ENCODE data around the gene DDB1. TPM values are rescaled to one million over a fixed set of nuclear protein-coding genes. Genes with fewer than 3 reads are reported as not detected.

The DDB1 gene
- total RNA-seq, 4 donors from 2014 or later = 102 to 164 (median 118) TPM

GRCh38 chr11:61268588-61269250, 64.2 kb downstream of the DDB1 start:
- 92% methylated on average over 5 of the region's 15 CpGs for WGBS

GRCh38 chr11:61267437-61267841, 65.5 kb downstream of the DDB1 start:
- H3K27me3 ChIP-seq = no peaks in the 10 kb centered on the region
- 81% methylated on average over 4 of the region's 6 CpGs for WGBS
- TF ChIP-seq POLR2A (IDR thresholded peaks at IDR 0.05; ENCODE audit: low read depth) (no peak), CTCF (IDR thresholded peaks at IDR 0.05) (no peak), EP300 (IDR thresholded peaks at IDR 0.05) (no peak), POLR2AphosphoS5 (IDR thresholded peaks at IDR 0.05) (no peak)
- H3K4me3 ChIP-seq = no peak overlapping the region
- intact Hi-C loops (cut with DNase I) = no loop called here
- H3K36me3 ChIP-seq = no peaks in the 10 kb centered on the region
- H3K4me1 ChIP-seq = no peaks in the 10 kb centered on the region
- H3K27ac ChIP-seq (replicated peaks in 1 of 4) = no peak overlapping the region
- no peaks in the 10 kb centered on the region for H3K9me3 ChIP-seq
- DNase-seq (ENCODE audit: extremely low spot score) = no peak

More at GRCh38 chr11:61268588-61269250, 64.2 kb downstream of the DDB1 start:
- DNase-seq (ENCODE audit: extremely low spot score) = no peak
- no peak overlapping the region for H3K27ac ChIP-seq (replicated peaks in 1 of 4)
- H3K9me3 ChIP-seq = no peaks in the 10 kb centered on the region
- H3K4me1 ChIP-seq = no peaks in the 10 kb centered on the region
- H3K36me3 ChIP-seq = no peaks in the 10 kb centered on the region
- no peak overlapping the region for H3K4me3 ChIP-seq
- H3K27me3 ChIP-seq = peaks cover 0 to 4% (median 0%) of the 10 kb centered on the region in 4 donors
- intact Hi-C loops (cut with DNase I) = no loop called here
- no peak for TF ChIP-seq POLR2AphosphoS5 (IDR thresholded peaks at IDR 0.05)
- no peak for TF ChIP-seq POLR2A (IDR thresholded peaks at IDR 0.05; ENCODE audit: low read depth)
- TF ChIP-seq EP300 (IDR thresholded peaks at IDR 0.05) = no peak
- no peak for TF ChIP-seq CTCF (IDR thresholded peaks at IDR 0.05)

DNA sequence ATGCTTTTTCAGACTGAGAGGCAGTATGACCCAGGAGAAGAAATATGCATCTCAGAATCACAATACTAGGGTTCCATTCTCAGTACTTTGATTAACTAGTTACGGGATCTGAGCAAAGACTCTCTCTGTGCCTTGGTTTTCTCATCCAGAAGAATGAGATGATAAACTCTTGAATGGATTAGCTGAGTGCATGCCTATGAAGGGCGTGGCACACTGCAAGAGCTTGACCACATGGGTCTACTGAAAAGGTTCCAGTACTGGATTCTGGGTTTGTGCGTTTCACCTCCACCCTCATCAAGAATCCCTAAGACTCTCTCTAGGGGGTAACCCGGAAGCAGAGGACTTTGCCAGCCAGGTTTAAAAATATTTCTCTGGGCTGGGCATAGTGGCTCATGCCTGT, 66.3 kb downstream of the DDB1 start:
- H3K4me3 ChIP-seq = no peak overlapping the region
- H3K9me3 ChIP-seq = no peaks in the 10 kb centered on the region
- DNase-seq (ENCODE audit: extremely low spot score) = no peak
- H3K4me1 ChIP-seq = no peaks in the 10 kb centered on the region
- intact Hi-C loops (cut with DNase I) = no loop called here
- H3K27me3 ChIP-seq = no peaks in the 10 kb centered on the region
- no peak for TF ChIP-seq POLR2AphosphoS5 (IDR thresholded peaks at IDR 0.05)
- H3K36me3 ChIP-seq = no peaks in the 10 kb centered on the region
- 86% methylated on average over 4 of the region's 4 CpGs for WGBS
- H3K27ac ChIP-seq (replicated peaks in 1 of 4) = no peak overlapping the region

GRCh38 chr11:61265357-61265756, 67.5 kb downstream of the DDB1 start:
- intact Hi-C loops (cut with DNase I) = no loop called here
- Histone ChIP-seq H3K9me3 (no peaks in the 10 kb centered on the region), H3K4me1 (no peaks in the 10 kb centered on the region), H3K4me3 (no peak overlapping the region), H3K27me3 (no peaks in the 10 kb centered on the region), H3K27ac (replicated peaks in 1 of 4) (no peak overlapping the region), H3K36me3 (no peaks in the 10 kb centered on the region)
- TF ChIP-seq POLR2A (IDR thresholded peaks at IDR 0.05; ENCODE audit: low read depth) = no peak
- no peak for TF ChIP-seq POLR2AphosphoS5 (IDR thresholded peaks at IDR 0.05)
- TF ChIP-seq EP300 (IDR thresholded peaks at IDR 0.05) = no peak
- no peak for TF ChIP-seq CTCF (IDR thresholded peaks at IDR 0.05)
- WGBS = 88% methylated on average over 13 of the region's 14 CpGs
- DNase-seq (ENCODE audit: extremely low spot score) = no peak

DNA sequence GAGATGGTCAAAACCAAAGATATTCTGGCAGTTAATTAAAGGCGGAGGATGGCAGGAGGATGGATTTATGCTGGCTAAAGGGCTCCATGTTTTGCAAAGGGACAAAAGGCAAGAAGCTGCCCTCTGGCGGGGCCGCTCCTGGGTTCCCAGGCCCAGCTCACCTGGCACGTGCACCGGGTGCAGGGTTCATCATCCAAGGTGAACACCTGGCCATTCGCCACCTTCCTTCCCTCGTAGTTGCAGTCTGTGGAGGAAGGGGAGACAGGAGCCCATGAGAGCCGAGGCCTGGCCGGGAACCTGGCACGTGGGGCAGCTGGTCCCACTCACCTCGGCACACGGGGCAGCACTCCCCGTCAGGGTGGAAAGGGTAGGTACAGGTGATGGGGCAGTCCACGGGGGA, 68.1 kb downstream of the DDB1 start:
- DNase-seq (ENCODE audit: extremely low spot score) = no peak
- H3K27ac ChIP-seq (replicated peaks in 1 of 4) = no peak overlapping the region
- 89% methylated on average over 11 of the region's 14 CpGs for WGBS
- TF ChIP-seq POLR2A (IDR thresholded peaks at IDR 0.05; ENCODE audit: low read depth) (no peak), CTCF (IDR thresholded peaks at IDR 0.05) (no peak), POLR2AphosphoS5 (IDR thresholded peaks at IDR 0.05) (no peak), EP300 (IDR thresholded peaks at IDR 0.05) (no peak)
- H3K9me3 ChIP-seq = no peaks in the 10 kb centered on the region
- no peaks in the 10 kb centered on the region for H3K27me3 ChIP-seq
- no peak overlapping the region for H3K4me3 ChIP-seq
- H3K36me3 ChIP-seq = no peaks in the 10 kb centered on the region
- intact Hi-C loops (cut with DNase I) = no loop called here
- H3K4me1 ChIP-seq = no peaks in the 10 kb centered on the region

All from esophagus muscularis mucosa (tissue), 4 donors.